Lower leg skin (tissue), 4 donors: ENCODE measurements around the gene OOSP2. TPM values are rescaled to one million over a fixed set of nuclear protein-coding genes. Genes with fewer than 3 reads are reported as not detected.

ENCODE experiments used
- DNase-seq, 2 donors: peaks; one replicate each; pipeline ENCODE4 v3.0.0-alpha.2; 2019; ENCODE audit warnings: low spot score in 2 of 2
- H3K4me3 ChIP-seq: fragments of 200-600 bp; sonication (generic); 2 replicates; pipeline ENCODE4 v1.5.1; 2017; ENCODE audit warnings: mild to moderate bottlenecking, low read depth; ENCODE audit not compliant: poor library complexity, severe bottlenecking
- POLR2A ChIP-seq, 2 donors: fragments of 450-650 bp; IDR thresholded peaks; one replicate each; pipeline ENCODE4 v1.6.1; 2016 to 2017; ENCODE audit warnings: antibody characterized with exemption in 2 of 2, mild to moderate bottlenecking in 1 of 2, moderate library complexity in 1 of 2
- WGBS, 2 donors: methylation state at CpG; one replicate each; pipeline ENCODE4 v1.1.5; 2018; 5-methylcytosine and 5-hydroxymethylcytosine counted together
- intact Hi-C: fragments of 100-400 bp; cut with DNase I; formaldehyde crosslinking; loops from one replicate; pipeline ENCODE4 v1.15.0; 2023; ENCODE audit warnings: low total_unique reads
- total RNA-seq, 4 donors: library from RNA; depleted of rRNA; stranded (reverse); fragments of >200 nt; gene quantifications; one replicate each; pipeline ENCODE4 v1.1.0, GENCODE V29; 2016
- TF ChIP-seq, protein P1 (sequence below), 3 donors: fragments of 450-650 bp; IDR thresholded peaks; one replicate each; pipeline ENCODE4 v1.5.1; 2016; ENCODE audit warnings: antibody characterized with exemption in 3 of 3, mild to moderate bottlenecking in 3 of 3, moderate library complexity in 2 of 3

OOSP2 gene
- total RNA-seq, 4 donors from 2014 or later, result not detected

DNA sequence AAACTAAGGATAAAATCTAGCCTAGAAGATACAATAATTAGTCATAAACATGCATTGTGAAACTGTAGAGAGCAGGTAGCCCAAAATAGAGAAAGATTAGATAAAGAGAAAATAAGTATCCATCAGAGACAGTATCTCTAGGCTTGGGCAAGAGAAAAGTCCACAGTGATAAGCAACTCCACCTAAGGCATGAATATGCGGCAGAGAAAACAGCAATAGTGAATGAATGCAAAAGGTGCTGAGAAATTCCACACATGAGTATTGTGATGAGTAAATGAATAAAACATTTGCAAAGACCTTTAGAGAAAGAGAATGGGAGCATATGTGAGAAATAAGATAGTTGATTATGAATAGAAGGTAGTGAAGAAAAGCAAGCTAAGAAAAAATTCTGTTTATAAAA lies 57.0 kb downstream of the OOSP2 start:
- no peak overlapping the region for H3K4me3 ChIP-seq
- no peak for DNase-seq
- TF ChIP-seq, protein P1, sequence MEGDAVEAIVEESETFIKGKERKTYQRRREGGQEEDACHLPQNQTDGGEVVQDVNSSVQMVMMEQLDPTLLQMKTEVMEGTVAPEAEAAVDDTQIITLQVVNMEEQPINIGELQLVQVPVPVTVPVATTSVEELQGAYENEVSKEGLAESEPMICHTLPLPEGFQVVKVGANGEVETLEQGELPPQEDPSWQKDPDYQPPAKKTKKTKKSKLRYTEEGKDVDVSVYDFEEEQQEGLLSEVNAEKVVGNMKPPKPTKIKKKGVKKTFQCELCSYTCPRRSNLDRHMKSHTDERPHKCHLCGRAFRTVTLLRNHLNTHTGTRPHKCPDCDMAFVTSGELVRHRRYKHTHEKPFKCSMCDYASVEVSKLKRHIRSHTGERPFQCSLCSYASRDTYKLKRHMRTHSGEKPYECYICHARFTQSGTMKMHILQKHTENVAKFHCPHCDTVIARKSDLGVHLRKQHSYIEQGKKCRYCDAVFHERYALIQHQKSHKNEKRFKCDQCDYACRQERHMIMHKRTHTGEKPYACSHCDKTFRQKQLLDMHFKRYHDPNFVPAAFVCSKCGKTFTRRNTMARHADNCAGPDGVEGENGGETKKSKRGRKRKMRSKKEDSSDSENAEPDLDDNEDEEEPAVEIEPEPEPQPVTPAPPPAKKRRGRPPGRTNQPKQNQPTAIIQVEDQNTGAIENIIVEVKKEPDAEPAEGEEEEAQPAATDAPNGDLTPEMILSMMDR (IDR thresholded peaks at IDR 0.05), result no peak
- no peak for TF ChIP-seq POLR2A (IDR thresholded peaks at IDR 0.05)
- intact Hi-C loops, result no loop called here
- 87 to 89% methylated on average over 1 of the region's 1 CpG for WGBS, 2 donors

Other genes with a start within 250 kb of the OOSP2 start
- 10 to 100 TPM; 21.4 to 35.6 (median 28.8) TPM for gene MRPL16, start 229.6 kb upstream of the OOSP2 start, total RNA-seq
- gene CBLIF, start 194.9 kb upstream of the OOSP2 start, total RNA-seq, result not detected
- 1 to 10 TPM in 3 of 4 donors, under 1 TPM in 1; 0.84 to 4.2 (median 1.5) TPM for gene TCN1, start 173.9 kb upstream of the OOSP2 start, total RNA-seq
- gene OOSP3, start 161.6 kb upstream of the OOSP2 start, total RNA-seq, result not detected
- gene OOSP1, start 102.0 kb upstream of the OOSP2 start, total RNA-seq, result not detected
- gene OOSP4A, start 76.4 kb upstream of the OOSP2 start, total RNA-seq, result not detected
- not detected for gene OOSP4B, start 23.2 kb upstream of the OOSP2 start, total RNA-seq
- gene MS4A3, start 16.3 kb downstream of the OOSP2 start, total RNA-seq, result not detected
- 1 to 10 TPM in 1 of 4 donors, under 1 TPM in 3; 0.13 to 1.8 (median 0.32) TPM for gene MS4A2, start 48.3 kb downstream of the OOSP2 start, total RNA-seq
- gene MS4A6A, start 142.7 kb downstream of the OOSP2 start, total RNA-seq, result 10 to 100 TPM in 3 of 4 donors, 1 to 10 TPM in 1; 4.1 to 22.2 (median 15.0) TPM
- 1 to 10 TPM in 3 of 4 donors, under 1 TPM in 1; 0.25 to 1.6 (median 1.4) TPM for gene MS4A4E, start 202.7 kb downstream of the OOSP2 start, total RNA-seq
- 1 to 10 TPM; 3.0 to 9.5 (median 6.2) TPM for gene MS4A4A, start 240.3 kb downstream of the OOSP2 start, total RNA-seq